HEK293 (cell line): ENCODE data around the gene TNKS1BP1.

Source experiments
- BCL11A ChIP-seq: fragments of 450-650 bp; formaldehyde crosslinking; IDR thresholded peaks from 2 replicates; pipeline ENCODE4 v1.5.1; 2016; ENCODE audit warnings: low read depth, missing biosample characterization, missing genetic modification characterization
- CTCF ChIP-seq: fragments of 450-650 bp; formaldehyde crosslinking; IDR thresholded peaks from 2 replicates; pipeline ENCODE4 v1.5.1; 2016; ENCODE audit warnings: missing biosample characterization, missing genetic modification characterization
- PRDM2 ChIP-seq: fragments of 450-650 bp; formaldehyde crosslinking; IDR thresholded peaks from 2 replicates; pipeline ENCODE4 v1.5.1; 2016; ENCODE audit warnings: missing biosample characterization, missing genetic modification characterization, borderline replicate concordance
- ZBTB20 ChIP-seq: fragments of 450-650 bp; formaldehyde crosslinking; IDR thresholded peaks from 2 replicates; pipeline ENCODE4 v1.5.1; 2016; ENCODE audit warnings: missing biosample characterization, missing genetic modification characterization
- ZNF132 ChIP-seq: fragments of 450-650 bp; formaldehyde crosslinking; IDR thresholded peaks from 2 replicates; pipeline ENCODE4 v1.5.1; 2017; ENCODE audit warnings: missing biosample characterization, missing genetic modification characterization, borderline replicate concordance
- ZNF138 ChIP-seq: fragments of 450-650 bp; formaldehyde crosslinking; IDR thresholded peaks from 2 replicates; pipeline ENCODE4 v1.5.1; 2016; ENCODE audit warnings: missing biosample characterization, missing genetic modification characterization, borderline replicate concordance
- ZNF169 ChIP-seq: fragments of 450-650 bp; formaldehyde crosslinking; IDR thresholded peaks from 2 replicates; pipeline ENCODE4 v1.5.1; 2016; ENCODE audit warnings: missing biosample characterization, missing genetic modification characterization
- ZNF302 ChIP-seq: fragments of 450-650 bp; formaldehyde crosslinking; IDR thresholded peaks from 2 replicates; pipeline ENCODE4 v1.5.1; 2016; ENCODE audit warnings: missing biosample characterization, missing genetic modification characterization, low read depth
- ZNF354C ChIP-seq: fragments of 450-650 bp; formaldehyde crosslinking; IDR thresholded peaks from 2 replicates; pipeline ENCODE4 v1.5.1; 2016; ENCODE audit warnings: missing biosample characterization, missing genetic modification characterization, low read depth, borderline replicate concordance
- ZNF658 ChIP-seq: fragments of 450-650 bp; formaldehyde crosslinking; IDR thresholded peaks from 2 replicates; pipeline ENCODE4; 2016; ENCODE audit warnings: missing biosample characterization, missing genetic modification characterization
- ZNF785 ChIP-seq: fragments of 450-650 bp; formaldehyde crosslinking; IDR thresholded peaks from 2 replicates; pipeline ENCODE4 v1.5.1; 2016; ENCODE audit warnings: missing biosample characterization, missing genetic modification characterization
- ZSCAN4 ChIP-seq: fragments of 450-650 bp; formaldehyde crosslinking; IDR thresholded peaks from 2 replicates; pipeline ENCODE4 v1.5.1; 2017; ENCODE audit warnings: missing biosample characterization, missing genetic modification characterization

- TF ChIP-seq ZNF302 (tag by site-specific recombination) (no peak), CTCF (no peak), ZNF658 (tag by site-specific recombination) (no peak), ZBTB20 (tag by site-specific recombination) (no peak), ZNF785 (no peak), ZSCAN4 (tag by site-specific recombination) (no peak), ZNF354C (no peak), BCL11A (tag by site-specific recombination) (no peak), ZNF132 (tag by site-specific recombination) (no peak), PRDM2 (tag by site-specific recombination) (no peak), ZNF138 (tag by site-specific recombination) (no peak), ZNF169 (tag by site-specific recombination) (no peak)
These were observed 45.6 kb downstream of the TNKS1BP1 start for GRCh38 chr11:57279116-57279515.
